Endodermal cell (in vitro differentiated cells): ENCODE measurements around the gene NACC2. TPM values are rescaled to one million over a fixed set of nuclear protein-coding genes. Genes with fewer than 3 reads are reported as not detected.

Experiments used
- DNase-seq: peaks from one replicate; pipeline ENCODE4 v3.0.0-alpha.2; 2017
- H3K27ac ChIP-seq: 2 replicates; pipeline ENCODE4 v1.5.1; 2013; ENCODE audit warnings: mild to moderate bottlenecking, low read depth, low read length, moderate library complexity
- H3K27me3 ChIP-seq: 2 replicates; pipeline ENCODE4 v1.6.1; 2013; ENCODE audit warnings: mild to moderate bottlenecking, low read length, moderate library complexity; ENCODE audit not compliant: insufficient read depth, control insufficient read depth, poor library complexity, severe bottlenecking
- H3K36me3 ChIP-seq: 2 replicates; pipeline ENCODE4 v1.7.0; 2013; ENCODE audit warnings: mild to moderate bottlenecking, low read length, moderate library complexity; ENCODE audit not compliant: control insufficient read depth, insufficient read depth
- H3K4me1 ChIP-seq: one replicate; pipeline ENCODE4 v1.7.0; 2013; ENCODE audit warnings: low read length; ENCODE audit not compliant: control insufficient read depth, insufficient read depth
- H3K4me3 ChIP-seq: 2 replicates; pipeline ENCODE4 v1.5.1; 2013; ENCODE audit warnings: mild to moderate bottlenecking, low read length, moderate library complexity
- H3K9ac ChIP-seq: 2 replicates; pipeline ENCODE4 v1.6.1; 2013; ENCODE audit warnings: mild to moderate bottlenecking, low read length, moderate library complexity; ENCODE audit not compliant: poor library complexity, severe bottlenecking; ENCODE audit errors: extremely low read depth
- H3K9me3 ChIP-seq: 2 replicates; pipeline ENCODE4 v1.6.1; 2013; ENCODE audit warnings: mild to moderate bottlenecking, low read length, moderate library complexity; ENCODE audit not compliant: control insufficient read depth
- H3K27ac Mint-ChIP-seq: 2 replicates; pipeline ENCODE4 v1.8.0; 2020; ENCODE audit warnings: mixed read lengths
- H3K27me3 Mint-ChIP-seq: 2 replicates; pipeline ENCODE4 v1.8.0; 2021; ENCODE audit warnings: mild to moderate bottlenecking, mixed read lengths; ENCODE audit not compliant: insufficient read depth
- H3K36me3 Mint-ChIP-seq: 2 replicates; pipeline ENCODE4 v1.8.0; 2020; ENCODE audit warnings: low read depth, mixed read lengths
- H3K4me1 Mint-ChIP-seq: 2 replicates; pipeline ENCODE4 v1.8.0; 2020; ENCODE audit warnings: mixed read lengths
- H3K4me3 Mint-ChIP-seq: 2 replicates; pipeline ENCODE4 v1.8.0; 2020; ENCODE audit warnings: mild to moderate bottlenecking, moderate library complexity, mixed read lengths
- H3K9me3 Mint-ChIP-seq: 2 replicates; pipeline ENCODE4 v1.8.0; 2020; ENCODE audit warnings: mild to moderate bottlenecking, mixed read lengths
- CTCF ChIP-seq: fragments of 200-600 bp; sonication (generic); conservative IDR thresholded peaks from 2 replicates; pipeline ENCODE4 v1.5.0; 2021; ENCODE audit warnings: antibody characterized with exemption, mild to moderate bottlenecking
- WGBS, 2 experiments: methylation state at CpG; one replicate each; pipeline versions ENCODE4 v1.1.5 to v1.1.7; 2013; ENCODE audit warnings: missing lambda C conversion rate in 2 of 2, mixed read lengths in 1 of 2; ENCODE audit not compliant: insufficient coverage in 1 of 2, insufficient read length in 1 of 2; 5-methylcytosine and 5-hydroxymethylcytosine counted together
- total RNA-seq, 2 donors: library from RNA; stranded (reverse); fragmentation: NEBNext Ultra II Directional in 1 of 2; extraction: Animal tissue kit (Norgen Biotek cat#: 25700) in 1 of 2; gene quantifications; 2 replicates in 1 of 2; 3 replicates in 1 of 2; pipeline ENCODE4 v1.2.1, GENCODE V29; 2021

Gene NACC2
- total RNA-seq, 2 donors from 2014 or later, result 12.4 to 16.7 TPM

- H3K27me3 ChIP-seq, result peaks cover 5% of the 10 kb centered on the region
- H3K4me1 Mint-ChIP-seq, result peaks cover 8% of the 10 kb centered on the region
- peaks cover 4% of the 10 kb centered on the region for H3K36me3 ChIP-seq
- peak; percentile 72 for DNase-seq
- H3K27me3 Mint-ChIP-seq, result peaks cover 19% of the 10 kb centered on the region
- no peak overlapping the region for H3K27ac Mint-ChIP-seq
- H3K27ac ChIP-seq, result no peak overlapping the region
- no peaks in the 10 kb centered on the region for H3K36me3 Mint-ChIP-seq
- WGBS, 2 experiments, result 75 to 78% methylated on average over 15 to 16 of the region's 16 CpGs
- peak overlapping the region; percentile 65 for H3K4me3 Mint-ChIP-seq
- no peaks in the 10 kb centered on the region for H3K9me3 ChIP-seq
- H3K4me3 ChIP-seq, result peak overlapping the region; percentile 77
- no peak for TF ChIP-seq CTCF
- H3K4me1 ChIP-seq, result peaks cover 10% of the 10 kb centered on the region
- H3K9ac ChIP-seq, result no peak overlapping the region
- H3K9me3 Mint-ChIP-seq, result no peaks in the 10 kb centered on the region
Observed at GRCh38 chr9:136093346-136093986, 1.6 kb downstream of the NACC2 start.

- Mint-ChIP-seq H3K36me3 (no peaks in the 10 kb centered on the region), H3K27ac (no peak overlapping the region), H3K27me3 (peaks cover 14% of the 10 kb centered on the region), H3K9me3 (no peaks in the 10 kb centered on the region), H3K4me1 (peaks cover 8% of the 10 kb centered on the region), H3K4me3 (peak overlapping the region; percentile 65)
- peak; percentile 25 for TF ChIP-seq CTCF
- Histone ChIP-seq H3K4me1 (peaks cover 10% of the 10 kb centered on the region), H3K27ac (no peak overlapping the region), H3K9ac (no peak overlapping the region), H3K27me3 (peaks cover 5% of the 10 kb centered on the region), H3K36me3 (peaks cover 4% of the 10 kb centered on the region), H3K9me3 (no peaks in the 10 kb centered on the region), H3K4me3 (no peak overlapping the region)
- no peak for DNase-seq
- 90 to 92% methylated on average over 7 to 9 of the region's 9 CpGs for WGBS, 2 experiments
Observed at GRCh38 chr9:136092741-136093140, 2.3 kb downstream of the NACC2 start.

GRCh38 chr9:136092353-136092650, 2.8 kb downstream of the NACC2 start:
- Histone ChIP-seq H3K36me3 (peaks cover 4% of the 10 kb centered on the region), H3K27ac (no peak overlapping the region), H3K9ac (no peak overlapping the region), H3K4me3 (no peak overlapping the region), H3K4me1 (peaks cover 10% of the 10 kb centered on the region), H3K9me3 (no peaks in the 10 kb centered on the region), H3K27me3 (peaks cover 5% of the 10 kb centered on the region)
- Mint-ChIP-seq H3K27ac (no peak overlapping the region), H3K27me3 (peaks cover 10% of the 10 kb centered on the region), H3K4me1 (peaks cover 8% of the 10 kb centered on the region), H3K9me3 (no peaks in the 10 kb centered on the region), H3K4me3 (no peak overlapping the region), H3K36me3 (no peaks in the 10 kb centered on the region)
- DNase-seq, result peak; percentile 72
- peak; percentile 7 for TF ChIP-seq CTCF
- 92 to 93% methylated on average over 8 to 10 of the region's 10 CpGs for WGBS, 2 experiments
